GM23248 (cell line): ENCODE results near the gene TRIOBP. TPM values are rescaled to one million over a fixed set of nuclear protein-coding genes. Genes with fewer than 3 reads are reported as not detected.

Experiments used
- DNase-seq: peaks from one replicate; pipeline ENCODE4 v3.0.0-alpha.2; 2015
- H2AFZ ChIP-seq: fragments of 200-600 bp; sonication (generic); 2 replicates; pipeline ENCODE4 v1.6.1; 2016; ENCODE audit warnings: antibody characterized with exemption
- H3F3A ChIP-seq: fragments of 200-600 bp; sonication (generic); 2 replicates; pipeline ENCODE4 v1.6.1; 2016; ENCODE audit warnings: mild to moderate bottlenecking, antibody characterized with exemption, mixed run types; ENCODE audit not compliant: insufficient read depth
- H3K27ac ChIP-seq: fragments of 200-600 bp; sonication (generic); 2 replicates; pipeline ENCODE4 v1.5.1; 2016; ENCODE audit warnings: mild to moderate bottlenecking
- H3K27me3 ChIP-seq: fragments of 200-600 bp; sonication (generic); replicated peaks from 2 replicates; pipeline ENCODE4 v1.6.1; 2016; ENCODE audit warnings: mild to moderate bottlenecking; ENCODE audit not compliant: insufficient read depth
- H3K36me3 ChIP-seq: fragments of 200-600 bp; sonication (generic); 2 replicates; pipeline ENCODE4 v1.6.1; 2016; ENCODE audit warnings: low read depth, mild to moderate bottlenecking
- H3K4me1 ChIP-seq: fragments of 200-600 bp; sonication (generic); 2 replicates; pipeline ENCODE4 v1.6.1; 2016; ENCODE audit warnings: mild to moderate bottlenecking; ENCODE audit not compliant: insufficient read depth
- H3K4me2 ChIP-seq: fragments of 200-600 bp; sonication (generic); one replicate; pipeline ENCODE4 v1.6.1; 2016; ENCODE audit warnings: mild to moderate bottlenecking; ENCODE audit not compliant: unreplicated experiment
- H3K4me3 ChIP-seq: fragments of 200-600 bp; sonication (generic); 2 replicates; pipeline ENCODE4 v1.5.1; 2016; ENCODE audit warnings: mild to moderate bottlenecking
- H3K79me2 ChIP-seq: fragments of 200-600 bp; sonication (generic); 2 replicates; pipeline ENCODE4 v1.6.1; 2016; ENCODE audit warnings: mild to moderate bottlenecking; ENCODE audit not compliant: insufficient read depth
- H3K9ac ChIP-seq: fragments of 200-600 bp; sonication (generic); 2 replicates; pipeline ENCODE4 v1.6.1; 2016; ENCODE audit warnings: mild to moderate bottlenecking
- H3K9me2 ChIP-seq: fragments of 200-600 bp; sonication (generic); 2 replicates; pipeline ENCODE4 v1.6.1; 2016; ENCODE audit warnings: mixed run types, mild to moderate bottlenecking, moderate library complexity; ENCODE audit not compliant: insufficient read depth
- H3K9me3 ChIP-seq: fragments of 200-600 bp; sonication (generic); one replicate; pipeline ENCODE4 v1.6.1; 2017; ENCODE audit warnings: low read depth
- H4K20me1 ChIP-seq: fragments of 200-600 bp; sonication (generic); 2 replicates; pipeline ENCODE4 v1.6.0; 2016; ENCODE audit not compliant: insufficient read depth
- EZH2 ChIP-seq: fragments of 200-600 bp; sonication (generic); IDR thresholded peaks from 2 replicates; pipeline ENCODE4 v1.6.1; 2018; ENCODE audit warnings: antibody characterized with exemption, mild to moderate bottlenecking; ENCODE audit not compliant: insufficient read depth, poor library complexity, severe bottlenecking
- EZH2phosphoT487 ChIP-seq: fragments of 200-600 bp; sonication (generic); IDR thresholded peaks from 2 replicates; pipeline ENCODE4 v1.6.1; 2018; ENCODE audit warnings: antibody characterized with exemption, moderate library complexity, mild to moderate bottlenecking, low read depth; ENCODE audit not compliant: insufficient read depth
- WGBS, 2 experiments: methylation state at CpG; one replicate each; pipeline ENCODE4 v1.1.6; 2015 to 2017; ENCODE audit warnings: low lambda C conversion rate in 2 of 2, low coverage in 1 of 2; ENCODE audit errors: missing lambda C conversion rate in 2 of 2; 5-methylcytosine and 5-hydroxymethylcytosine counted together
- in situ Hi-C: fragments of 300-500 bp; cut with MboI; formaldehyde crosslinking; loops from 2 replicates; pipeline ENCODE4 v1.15.0; 2020
- polyA plus RNA-seq: library from polyadenylated mRNA; unstranded; fragments of >200 nt; fragmentation: Nextera tagmentation; extraction: Ambion mirVana; gene quantifications from 2 replicates; pipeline ENCODE4 v1.2.1, GENCODE V29; 2016
- total RNA-seq: library from RNA; depleted of rRNA; stranded (reverse); fragments of >200 nt; shearing (Covaris generic); gene quantifications from 2 replicates; pipeline ENCODE4 v1.2.3, GENCODE V29; 2014

TRIOBP gene
- total and polyA plus RNA-seq, 2 experiments from 2014 or later: 123 to 135 TPM

GRCh38 chr22:37710675-37711074, 13.8 kb downstream of the TRIOBP start:
- no peak overlapping the region for H2AFZ ChIP-seq
- DNase-seq: no peak
- WGBS, 2 experiments: 86 to 97% methylated on average over 3 of the region's 3 CpGs

GRCh38 chr22:37711490-37711889, 14.6 kb downstream of the TRIOBP start:
- H3K79me2 ChIP-seq: no peaks in the 10 kb centered on the region
- H3K9me3 ChIP-seq: no peaks in the 10 kb centered on the region
- H2AFZ ChIP-seq: no peak overlapping the region
- H3K36me3 ChIP-seq: no peaks in the 10 kb centered on the region
- 89 to 93% methylated on average over 10 of the region's 10 CpGs for WGBS, 2 experiments
- no peaks in the 10 kb centered on the region for H4K20me1 ChIP-seq
- no peak overlapping the region for H3K27ac ChIP-seq
- no peaks in the 10 kb centered on the region for H3F3A ChIP-seq
- TF ChIP-seq EZH2: no peak
- no peak for TF ChIP-seq EZH2phosphoT487
- H3K9ac ChIP-seq: no peak overlapping the region
- in situ Hi-C loops: no loop called here
- no peak for DNase-seq
- H3K9me2 ChIP-seq: no peaks in the 10 kb centered on the region
- no peak overlapping the region for H3K4me2 ChIP-seq
- H3K4me1 ChIP-seq: peaks cover 2% of the 10 kb centered on the region; the same call in 1 of the 2 replicates
- H3K27me3 ChIP-seq: no peaks in the 10 kb centered on the region
- H3K4me3 ChIP-seq: no peak overlapping the region

More at GRCh38 chr22:37710675-37711074, 13.8 kb downstream of the TRIOBP start:
- no peak overlapping the region for H3K4me2 ChIP-seq
- no peaks in the 10 kb centered on the region for H3K36me3 ChIP-seq
- H4K20me1 ChIP-seq: no peaks in the 10 kb centered on the region
- H3K4me3 ChIP-seq: no peak overlapping the region
- in situ Hi-C loops: no loop called here
- H3K9ac ChIP-seq: no peak overlapping the region
- TF ChIP-seq EZH2phosphoT487: no peak
- TF ChIP-seq EZH2: no peak
- H3K27me3 ChIP-seq: no peaks in the 10 kb centered on the region
- H3K9me3 ChIP-seq: no peaks in the 10 kb centered on the region
- no peaks in the 10 kb centered on the region for H3F3A ChIP-seq
- no peaks in the 10 kb centered on the region for H3K4me1 ChIP-seq
- no peaks in the 10 kb centered on the region for H3K9me2 ChIP-seq
- H3K27ac ChIP-seq: no peak overlapping the region
- no peaks in the 10 kb centered on the region for H3K79me2 ChIP-seq

- Histone ChIP-seq H3K36me3 (no peaks in the 10 kb centered on the region), H3K79me2 (no peaks in the 10 kb centered on the region), H4K20me1 (no peaks in the 10 kb centered on the region), H3K9me2 (no peaks in the 10 kb centered on the region), H3K4me1 (peaks cover 8% of the 10 kb centered on the region; the same call in 1 of the 2 replicates), H3K27ac (no peak overlapping the region), H3F3A (no peaks in the 10 kb centered on the region), H3K9ac (no peak overlapping the region), H3K9me3 (no peaks in the 10 kb centered on the region), H3K27me3 (no peaks in the 10 kb centered on the region), H3K4me3 (no peak overlapping the region), H3K4me2 (no peak overlapping the region), H2AFZ (no peak overlapping the region)
- in situ Hi-C loops: no loop called here
- 95 to 96% methylated on average over 7 of the region's 7 CpGs for WGBS, 2 experiments
- TF ChIP-seq EZH2 (no peak), EZH2phosphoT487 (no peak)
- no peak for DNase-seq
Measured at GRCh38 chr22:37713761-37714160, 16.9 kb downstream of the TRIOBP start.

GRCh38 chr22:37714634-37715033, 17.8 kb downstream of the TRIOBP start:
- no peaks in the 10 kb centered on the region for H3K9me2 ChIP-seq
- no peaks in the 10 kb centered on the region for H4K20me1 ChIP-seq
- H3K36me3 ChIP-seq: no peaks in the 10 kb centered on the region
- TF ChIP-seq EZH2phosphoT487: no peak
- no peak for TF ChIP-seq EZH2
- DNase-seq: no peak
- no peaks in the 10 kb centered on the region for H3F3A ChIP-seq
- no peaks in the 10 kb centered on the region for H3K79me2 ChIP-seq
- H3K27ac ChIP-seq: no peak overlapping the region
- H3K9me3 ChIP-seq: no peaks in the 10 kb centered on the region
- in situ Hi-C loops: no loop called here
- H2AFZ ChIP-seq: no peak overlapping the region
- H3K9ac ChIP-seq: no peak overlapping the region
- H3K27me3 ChIP-seq: no peaks in the 10 kb centered on the region
- no peak overlapping the region for H3K4me3 ChIP-seq
- whole genome bisulfite sequencing, 2 experiments: 95% methylated on average over 2 of the region's 2 CpGs
- no peak overlapping the region for H3K4me2 ChIP-seq
- H3K4me1 ChIP-seq: peaks cover 8% of the 10 kb centered on the region; the same call in 1 of the 2 replicates

GRCh38 chr22:37715760-37716159, 18.9 kb downstream of the TRIOBP start:
- no peaks in the 10 kb centered on the region for H3K27me3 ChIP-seq
- H3K36me3 ChIP-seq: no peaks in the 10 kb centered on the region
- no peak overlapping the region for H2AFZ ChIP-seq
- H3K27ac ChIP-seq: no peak overlapping the region
- H3K79me2 ChIP-seq: no peaks in the 10 kb centered on the region
- H4K20me1 ChIP-seq: no peaks in the 10 kb centered on the region
- no peak overlapping the region for H3K4me3 ChIP-seq
- no peaks in the 10 kb centered on the region for H3K9me3 ChIP-seq
- no peaks in the 10 kb centered on the region for H3F3A ChIP-seq
- 94 to 95% methylated on average over 7 of the region's 7 CpGs for WGBS, 2 experiments
- H3K4me2 ChIP-seq: no peak overlapping the region
- H3K9ac ChIP-seq: no peak overlapping the region
- TF ChIP-seq EZH2phosphoT487: no peak
- TF ChIP-seq EZH2: no peak
- no peaks in the 10 kb centered on the region for H3K9me2 ChIP-seq
- in situ Hi-C loops: no loop called here
- DNase-seq: no peak
- H3K4me1 ChIP-seq: peaks cover 8% of the 10 kb centered on the region; the same call in 1 of the 2 replicates
